Testis (tissue), 2 donors: ENCODE data around the gene MUC5AC.

Experiments used
- CTCF ChIP-seq, 3 experiments: fragments of 450-650 bp in 2 of 3; fragments of 200-600 bp in 1 of 3; sonication (generic) in 1 of 3; IDR thresholded peaks; one replicate each; pipeline ENCODE4 v1.5.1; 2016 to 2019; ENCODE audit warnings: antibody characterized with exemption in 3 of 3, mild to moderate bottlenecking in 2 of 3, moderate library complexity in 1 of 3
- POLR2A ChIP-seq: fragments of 450-650 bp; IDR thresholded peaks from one replicate; pipeline ENCODE4 v1.6.1; 2017; ENCODE audit warnings: antibody characterized with exemption, mild to moderate bottlenecking, moderate library complexity

- no peak for TF ChIP-seq CTCF (IDR thresholded peaks at IDR 0.05)
- TF ChIP-seq POLR2A = no peak
Measured at GRCh38 chr11:1194977-1195681, 37.4 kb downstream of the MUC5AC start.
